Keratinocyte (primary cell): ENCODE measurements around the gene CD47. TPM values are rescaled to one million over a fixed set of nuclear protein-coding genes. Genes with fewer than 3 reads are reported as not detected.
A peak's percentile ranks its signal among the peaks of the same experiment; 100 is the strongest.

Experiments
- DNase-seq: peaks from one replicate; pipeline ENCODE4 v3.0.0-alpha.2; 2011; ENCODE audit warnings: low read depth, missing footprints, low spot score
- FAIRE-seq: peaks from 2 replicates; lab custom pipeline; 2011; peaks lifted over from hg19 to GRCh38; lab: Jason Lieb, UNC
- H2AFZ ChIP-seq: 2 replicates; pipeline ENCODE4 v1.6.0; 2012; ENCODE audit warnings: low read length, control low read depth, inconsistent platforms; ENCODE audit not compliant: control insufficient read depth
- H3K27ac ChIP-seq: 2 replicates; pipeline ENCODE4 v1.5.1; 2011; ENCODE audit warnings: low read length; ENCODE audit not compliant: control insufficient read depth, insufficient read depth
- H3K27me3 ChIP-seq: 3 replicates; pipeline ENCODE4 v1.6.0; 2011; ENCODE audit warnings: low read length; ENCODE audit not compliant: control insufficient read depth, insufficient read depth; ENCODE audit errors: extremely low read depth
- H3K36me3 ChIP-seq, 2 experiments: 2 replicates in 1 of 2; 3 replicates in 1 of 2; pipeline ENCODE4 v1.5.1; 2011; ENCODE audit warnings: low read length in 2 of 2, mild to moderate bottlenecking in 1 of 2; ENCODE audit not compliant: control insufficient read depth in 2 of 2, insufficient read depth in 2 of 2; ENCODE audit errors: extremely low read depth in 1 of 2
- H3K4me1 ChIP-seq: 3 replicates; pipeline ENCODE4 v1.5.1; 2011; ENCODE audit warnings: low read length; ENCODE audit not compliant: control insufficient read depth, insufficient read depth; ENCODE audit errors: extremely low read depth
- H3K4me2 ChIP-seq: 3 replicates; pipeline ENCODE4 v1.6.0; 2011; ENCODE audit warnings: low read depth, low read length; ENCODE audit not compliant: control insufficient read depth, insufficient read depth; ENCODE audit errors: extremely low read depth
- H3K4me3 ChIP-seq, 3 experiments: fragments of 200-600 bp in 1 of 3; sonication (generic) in 1 of 3; 2 replicates in 2 of 3; 3 replicates in 1 of 3; pipeline ENCODE4 v1.5.1; 2011 to 2016; ENCODE audit warnings: low read length in 3 of 3, mild to moderate bottlenecking in 3 of 3, control low read depth in 2 of 3, inconsistent platforms in 1 of 3, low read depth in 1 of 3, mixed read lengths in 1 of 3, mixed run types in 1 of 3, moderate library complexity in 1 of 3; ENCODE audit not compliant: control insufficient read depth in 2 of 3, insufficient read depth in 2 of 3; ENCODE audit errors: extremely low read depth in 1 of 3
- H3K79me2 ChIP-seq: 2 replicates; pipeline ENCODE4 v1.6.0; 2012; ENCODE audit warnings: low read length; ENCODE audit not compliant: control insufficient read depth, insufficient read depth
- H3K9ac ChIP-seq: 3 replicates; pipeline ENCODE4 v1.6.0; 2011; ENCODE audit warnings: low read length; ENCODE audit not compliant: control insufficient read depth, insufficient read depth; ENCODE audit errors: extremely low read depth
- H3K9me1 ChIP-seq: 3 replicates; pipeline ENCODE4 v1.6.0; 2011; ENCODE audit warnings: low read length; ENCODE audit not compliant: control insufficient read depth, insufficient read depth; ENCODE audit errors: extremely low read depth
- H3K9me3 ChIP-seq: 2 replicates; pipeline ENCODE4 v1.5.1; 2012; ENCODE audit warnings: low read depth, low read length; ENCODE audit not compliant: control insufficient read depth
- H4K20me1 ChIP-seq: 3 replicates; pipeline ENCODE4 v1.6.0; 2011; ENCODE audit warnings: low read length; ENCODE audit not compliant: control insufficient read depth, insufficient read depth; ENCODE audit errors: extremely low read depth
- EZH2 ChIP-seq: IDR thresholded peaks from one replicate; pipeline ENCODE4 v1.6.1; 2012; ENCODE audit warnings: inconsistent platforms, mild to moderate bottlenecking, low read length, moderate library complexity
- dilution Hi-C: fragments of 300-500 bp; cut with MboI; formaldehyde crosslinking; loops from one replicate; pipeline ENCODE4 v1.7.0; 2020; ENCODE audit warnings: low sequenced_read_pairs; ENCODE audit not compliant: extremely low pct_ligation_motif_present
- polyA plus RNA-seq, 5 experiments: library from polyadenylated mRNA; depleted of rRNA in 3 of 5; stranded (reverse) in 3 of 5; stranded (forward) in 1 of 5; unstranded in 1 of 5; fragments of >200 nt; gene quantifications; 1 replicate in 1 of 5; 2 replicates in 3 of 5; 3 replicates in 1 of 5; pipeline versions ENCODE4 v1.2.1 to v1.2.3, GENCODE V29; 2011 to 2012; ENCODE audit warnings: missing spikeins in 2 of 5, low read depth in 1 of 5, low replicate concordance in 1 of 5
- TF ChIP-seq, protein P1 (sequence below), 3 experiments: IDR thresholded peaks in 1 of 3; conservative IDR thresholded peaks in 1 of 3; optimal IDR thresholded peaks in 1 of 3; 2 replicates in 2 of 3; 3 replicates in 1 of 3; pipeline versions ENCODE3 to v1.5.1; 2011; ENCODE audit warnings: low read length in 3 of 3, mild to moderate bottlenecking in 3 of 3, moderate library complexity in 2 of 3, control low read depth in 1 of 3, inconsistent platforms in 1 of 3; ENCODE audit not compliant: insufficient read depth in 2 of 3; ENCODE audit errors: extremely low read depth in 1 of 3

CD47 gene
- polyA plus RNA-seq, 1 donor (not counting 4 experiments of a cell fraction or from before 2014, with no cell fraction given): 96.5 TPM

DNA sequence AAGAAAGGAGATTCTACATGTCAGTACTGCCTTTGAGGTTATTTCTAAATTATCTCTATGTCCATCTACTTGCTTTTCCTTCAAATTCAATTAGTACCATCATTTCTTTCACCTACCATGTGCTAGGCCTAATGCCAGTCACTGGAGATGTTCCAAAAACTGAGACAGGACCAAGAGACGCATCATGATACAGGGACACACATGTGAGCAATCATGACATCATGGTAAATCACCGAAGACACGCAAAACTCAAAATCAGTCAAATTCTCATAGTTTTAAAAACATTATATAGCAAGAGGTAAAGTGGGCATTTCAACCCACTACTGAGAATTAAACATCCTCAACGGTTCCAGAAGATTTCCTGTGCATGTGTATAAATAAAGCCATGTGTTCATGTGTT is 95.0 kb downstream of the CD47 start:
- no peaks in the 10 kb centered on the region for H3K27me3 ChIP-seq
- dilution Hi-C loops: no loop called here
- no peak overlapping the region for H3K9ac ChIP-seq
- no peak overlapping the region for H3K27ac ChIP-seq
- no peak for TF ChIP-seq EZH2
- TF ChIP-seq, protein P1, sequence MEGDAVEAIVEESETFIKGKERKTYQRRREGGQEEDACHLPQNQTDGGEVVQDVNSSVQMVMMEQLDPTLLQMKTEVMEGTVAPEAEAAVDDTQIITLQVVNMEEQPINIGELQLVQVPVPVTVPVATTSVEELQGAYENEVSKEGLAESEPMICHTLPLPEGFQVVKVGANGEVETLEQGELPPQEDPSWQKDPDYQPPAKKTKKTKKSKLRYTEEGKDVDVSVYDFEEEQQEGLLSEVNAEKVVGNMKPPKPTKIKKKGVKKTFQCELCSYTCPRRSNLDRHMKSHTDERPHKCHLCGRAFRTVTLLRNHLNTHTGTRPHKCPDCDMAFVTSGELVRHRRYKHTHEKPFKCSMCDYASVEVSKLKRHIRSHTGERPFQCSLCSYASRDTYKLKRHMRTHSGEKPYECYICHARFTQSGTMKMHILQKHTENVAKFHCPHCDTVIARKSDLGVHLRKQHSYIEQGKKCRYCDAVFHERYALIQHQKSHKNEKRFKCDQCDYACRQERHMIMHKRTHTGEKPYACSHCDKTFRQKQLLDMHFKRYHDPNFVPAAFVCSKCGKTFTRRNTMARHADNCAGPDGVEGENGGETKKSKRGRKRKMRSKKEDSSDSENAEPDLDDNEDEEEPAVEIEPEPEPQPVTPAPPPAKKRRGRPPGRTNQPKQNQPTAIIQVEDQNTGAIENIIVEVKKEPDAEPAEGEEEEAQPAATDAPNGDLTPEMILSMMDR (optimal IDR thresholded peaks at IDR 0.05 in 1 of 3, IDR thresholded peaks at IDR 0.05 in 1 of 3, conservative IDR thresholded peaks at IDR 0.05 in 1 of 3; ENCODE audit: extremely low read depth in 1 of 3, insufficient read depth in 2 of 3, low read length in 3 of 3): no peak
- H3K4me2 ChIP-seq: no peak overlapping the region
- DNase-seq: no peak
- no peaks in the 10 kb centered on the region for H3K9me3 ChIP-seq
- no peak overlapping the region for H3K4me3 ChIP-seq
- H3K79me2 ChIP-seq: no peaks in the 10 kb centered on the region
- H2AFZ ChIP-seq: no peak overlapping the region
- FAIRE-seq: no peak
- H3K4me1 ChIP-seq: peaks cover 38% of the 10 kb centered on the region
- H3K9me1 ChIP-seq: no peaks in the 10 kb centered on the region
- H3K36me3 ChIP-seq: no peaks in the 10 kb centered on the region
- no peaks in the 10 kb centered on the region for H4K20me1 ChIP-seq

- no peaks in the 10 kb centered on the region for H3K9me3 ChIP-seq
- H3K36me3 ChIP-seq: no peaks in the 10 kb centered on the region
- H3K9me1 ChIP-seq: no peaks in the 10 kb centered on the region
- H3K9ac ChIP-seq: no peak overlapping the region
- peak overlapping the region; percentile 19 for H3K4me2 ChIP-seq
- TF ChIP-seq, protein P1 (optimal IDR thresholded peaks at IDR 0.05 in 1 of 3, IDR thresholded peaks at IDR 0.05 in 1 of 3, conservative IDR thresholded peaks at IDR 0.05 in 1 of 3; ENCODE audit: extremely low read depth in 1 of 3, insufficient read depth in 2 of 3, low read length in 3 of 3): no peak
- TF ChIP-seq EZH2: no peak
- H4K20me1 ChIP-seq: no peaks in the 10 kb centered on the region
- H3K27me3 ChIP-seq: no peaks in the 10 kb centered on the region
- no peak overlapping the region for H3K27ac ChIP-seq
- H3K79me2 ChIP-seq: no peaks in the 10 kb centered on the region
- H2AFZ ChIP-seq: no peak overlapping the region
- FAIRE-seq (peak; percentile 32), DNase-seq (no peak)
- no peak overlapping the region for H3K4me3 ChIP-seq
- dilution Hi-C loops: no loop called here
- H3K4me1 ChIP-seq: peaks cover 38% of the 10 kb centered on the region
Measured at GRCh38 chr3:107994956-107995715, 95.7 kb downstream of the CD47 start.
